Heart right ventricle (tissue), 16 donors: ENCODE measurements around the gene SARDH. TPM values are rescaled to one million over a fixed set of nuclear protein-coding genes. Genes with fewer than 3 reads are reported as not detected.
A peak's percentile ranks its signal among the peaks of the same experiment; 100 is the strongest.

ENCODE experiments used
- ATAC-seq, 8 donors: fragments of 200-7000 bp; cut with Tn5 transposase; one replicate each; pipeline ENCODE4 v1.9.1; 2020; ENCODE audit warnings: mild to moderate bottlenecking in 8 of 8, moderate library complexity in 8 of 8, moderate number of reproducible peaks in 1 of 8
- DNase-seq, 2 donors: peaks; one replicate each; pipeline ENCODE4 v3.0.0-alpha.2; 2020
- H3K27ac ChIP-seq, 10 donors: fragments of 200-600 bp; sonication (generic) in 2 of 10; one replicate each; pipeline versions ENCODE4 v1.5.0 to v1.8.0; 2020 to 2022; ENCODE audit warnings: mild to moderate bottlenecking in 3 of 10
- H3K27me3 ChIP-seq, 7 donors: fragments of 200-600 bp; one replicate each; pipeline ENCODE4 v1.8.0; 2021 to 2022; ENCODE audit warnings: mild to moderate bottlenecking in 2 of 7
- H3K36me3 ChIP-seq, 9 donors: fragments of 200-600 bp; sonication (generic) in 1 of 9; one replicate each; pipeline versions ENCODE4 v1.5.0 to v1.8.0; 2020 to 2022; ENCODE audit warnings: mild to moderate bottlenecking in 2 of 9
- H3K4me1 ChIP-seq, 9 donors: fragments of 200-600 bp; sonication (generic) in 1 of 9; one replicate each; pipeline versions ENCODE4 v1.5.0 to v1.8.0; 2020 to 2022; ENCODE audit warnings: mild to moderate bottlenecking in 4 of 9
- H3K4me3 ChIP-seq, 10 donors: fragments of 200-600 bp; sonication (generic) in 2 of 10; one replicate each; pipeline versions ENCODE4 v1.5.0 to v1.8.0; 2020 to 2022; ENCODE audit warnings: mild to moderate bottlenecking in 7 of 10, moderate library complexity in 2 of 10
- H3K9me3 ChIP-seq, 11 donors: fragments of 200-600 bp in 10 of 11; sonication (generic) in 2 of 11; one replicate each; pipeline versions ENCODE4 v1.5.0 to v1.8.0; 2013 to 2022; ENCODE audit warnings: mild to moderate bottlenecking in 2 of 11, control low read depth in 1 of 11, moderate library complexity in 1 of 11
- WGBS, 2 donors: extraction: QIAGEN DNeasy Blood & Tissue Kit; methylation state at CpG; one replicate each; pipeline ENCODE4 v1.1.7; 2013; ENCODE audit warnings: inconsistent platforms in 1 of 2; 5-methylcytosine and 5-hydroxymethylcytosine counted together
- intact Hi-C, 10 donors: fragments of 100-400 bp; cut with DNase I; formaldehyde crosslinking; loops; one replicate each; pipeline versions ENCODE4 v1.11.1 to v1.14.2; 2022
- polyA plus RNA-seq, 2 donors: library from polyadenylated mRNA; stranded (reverse); fragments of 200-250 nt; gene quantifications; one replicate each; pipeline ENCODE4 v1.2.3, GENCODE V29; 2013
- total RNA-seq, 10 donors: library from RNA; stranded (reverse); fragmentation: NEBNext Ultra II Directional in 3 of 10; extraction: Animal tissue kit (Norgen Biotek cat#: 25700) in 3 of 10; gene quantifications; one replicate each; pipeline versions ENCODE4 v1.2.1 to v1.2.4, GENCODE V29; 2021 to 2023
- TF ChIP-seq, protein P1 (sequence below), 9 donors: fragments of 200-600 bp; sonication (generic) in 2 of 9; IDR thresholded peaks; one replicate each; pipeline versions ENCODE4 v1.5.0 to v1.8.0; 2021 to 2022; ENCODE audit warnings: antibody characterized with exemption in 9 of 9, mild to moderate bottlenecking in 5 of 9, moderate library complexity in 1 of 9
- donor health status: Arrhythmogenic right ventricular cardiomyopathy.
- donor health status: ischemic (EF 13 %, LVEDD 7.1; RV severe dilation, severe dysfunction).
- donor health status: healthy with polysubstance abuse.
- donor health status: DM: no; HTN: yes; CAD: no.
- donor health status: DM: no; HTN: no; CAD: no.
- donor health status: ischemic (EF 25% LVEDD 6.9; RV normal size, moderate dysfunction).
- donor health status: ischemic (EF 25% LVEDD 5.7; RV mildly dilated, moderate dysfunction).
- donor health status: healthy.
- donor health status: DM: yes; HTN: yes; CAD: no.
- donor health status: Ischemic cardiomyopathy.
- donor health status: ischemic (EF 35%, LVEDD 5.7; RV mildly dilated, moderate dysfunction).
- donor health status: nonischemic (EF 11% LVEDD 7.7; RV severe dilation, severe dysfunction).
- donor health status: DM: yes; HTN: yes; CAD: no.
- donor health status: PGD.
- donor health status: ischemic (EF 29% LVEDD 5.4; RV normal size, mild dysfunction).
- donor health status: nonischemic (EF 23%, LVEDD 6.1; RV moderate dilation, normal function).

Gene SARDH
- total and polyA plus RNA-seq, 12 donors = 0.28 to 1.8 (median 0.53) TPM

DNA sequence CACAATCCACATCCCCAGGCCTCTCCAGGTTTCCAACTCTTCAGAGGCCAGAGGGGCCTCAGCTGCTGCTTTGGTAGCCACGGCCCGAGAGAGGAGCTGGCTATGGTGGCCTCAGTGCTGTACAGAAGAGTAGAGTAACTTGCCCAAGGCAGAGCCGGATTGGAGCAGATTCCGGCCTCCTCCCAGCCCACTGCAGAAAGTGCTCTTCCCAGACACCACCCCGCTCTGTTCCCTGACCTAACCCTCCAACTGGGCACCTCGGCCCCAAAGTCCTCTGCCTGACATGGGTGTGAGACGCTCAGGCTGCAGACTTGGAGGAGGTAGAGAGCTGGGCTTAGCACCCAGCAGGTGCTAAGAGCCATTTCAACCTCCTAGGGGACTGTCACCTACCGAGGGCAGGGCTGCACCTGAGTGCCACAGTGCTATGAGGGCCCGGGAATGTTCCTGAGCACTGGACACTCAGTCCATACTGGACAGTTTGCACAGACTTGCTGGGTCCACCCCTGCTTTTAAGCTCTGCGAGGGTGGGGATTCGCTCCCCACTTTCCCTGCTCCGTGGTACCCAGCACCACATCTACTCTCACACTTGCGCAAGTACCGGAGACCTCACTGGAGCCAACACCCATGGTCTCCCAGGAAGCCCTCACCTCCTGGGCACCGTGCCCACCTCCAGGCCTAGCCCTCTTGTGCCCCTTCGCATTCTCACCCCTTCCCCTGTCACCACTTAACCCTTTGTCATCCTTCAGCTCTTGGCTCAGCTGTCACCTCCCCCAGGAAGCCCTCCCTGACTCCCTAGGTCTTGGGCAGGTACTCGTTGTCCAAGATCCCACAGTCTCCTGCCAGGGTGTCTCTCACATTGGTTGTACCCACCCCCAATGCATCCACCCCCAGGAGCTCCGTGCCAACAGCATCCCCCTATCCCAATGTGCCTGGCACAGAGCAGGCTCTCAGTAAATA lies 52.2 kb downstream of the SARDH start:
- 90 to 93% methylated on average over 18 of the region's 18 CpGs for WGBS, 2 donors
- ATAC-seq = no peak
- Histone ChIP-seq H3K4me3 (no peak overlapping the region), H3K27me3 (peaks cover 0 to 4% (median 0%) of the 10 kb centered on the region in 7 donors), H3K4me1 (peaks cover 13 to 39% (median 24%) of the 10 kb centered on the region in 9 donors), H3K9me3 (no peaks in the 10 kb centered on the region), H3K36me3 (no peaks in the 10 kb centered on the region), H3K27ac (peak overlapping the region in 1 of 10 donors; percentile 83)
- DNase-seq = no peak
- intact Hi-C loops = no loop called here
- TF ChIP-seq, protein P1, sequence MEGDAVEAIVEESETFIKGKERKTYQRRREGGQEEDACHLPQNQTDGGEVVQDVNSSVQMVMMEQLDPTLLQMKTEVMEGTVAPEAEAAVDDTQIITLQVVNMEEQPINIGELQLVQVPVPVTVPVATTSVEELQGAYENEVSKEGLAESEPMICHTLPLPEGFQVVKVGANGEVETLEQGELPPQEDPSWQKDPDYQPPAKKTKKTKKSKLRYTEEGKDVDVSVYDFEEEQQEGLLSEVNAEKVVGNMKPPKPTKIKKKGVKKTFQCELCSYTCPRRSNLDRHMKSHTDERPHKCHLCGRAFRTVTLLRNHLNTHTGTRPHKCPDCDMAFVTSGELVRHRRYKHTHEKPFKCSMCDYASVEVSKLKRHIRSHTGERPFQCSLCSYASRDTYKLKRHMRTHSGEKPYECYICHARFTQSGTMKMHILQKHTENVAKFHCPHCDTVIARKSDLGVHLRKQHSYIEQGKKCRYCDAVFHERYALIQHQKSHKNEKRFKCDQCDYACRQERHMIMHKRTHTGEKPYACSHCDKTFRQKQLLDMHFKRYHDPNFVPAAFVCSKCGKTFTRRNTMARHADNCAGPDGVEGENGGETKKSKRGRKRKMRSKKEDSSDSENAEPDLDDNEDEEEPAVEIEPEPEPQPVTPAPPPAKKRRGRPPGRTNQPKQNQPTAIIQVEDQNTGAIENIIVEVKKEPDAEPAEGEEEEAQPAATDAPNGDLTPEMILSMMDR (IDR thresholded peaks at IDR 0.05) = no peak

DNA sequence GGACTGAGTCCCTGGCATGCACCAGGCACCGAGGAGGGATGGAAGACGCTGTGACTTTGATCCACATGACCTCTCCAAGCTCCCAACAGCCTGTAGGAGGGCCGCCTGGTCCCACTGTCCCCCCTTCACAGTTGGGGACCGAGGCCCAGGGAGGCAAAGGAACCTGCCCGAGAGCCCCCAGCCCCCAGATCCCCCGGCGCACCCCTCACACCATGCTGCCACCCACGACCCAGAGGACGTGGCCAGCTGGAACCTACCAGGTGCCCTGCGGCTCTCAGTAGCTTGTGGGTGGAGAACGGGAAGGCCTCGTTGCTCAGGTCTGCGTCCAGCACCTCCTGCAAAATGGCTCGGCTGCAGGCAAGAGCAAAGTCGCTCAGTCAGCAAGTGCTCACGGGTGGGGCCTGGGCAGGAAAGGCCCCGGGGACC lies 53.2 kb downstream of the SARDH start:
- DNase-seq (no peak), ATAC-seq (no peak)
- H3K9me3 ChIP-seq = no peaks in the 10 kb centered on the region
- TF ChIP-seq, protein P1 (IDR thresholded peaks at IDR 0.05) = no peak
- H3K27ac ChIP-seq = peak overlapping the region in 6 of 10 donors; percentile 71 to 83 (median 80)
- intact Hi-C loops = no loop called here
- peaks cover 0 to 4% (median 0%) of the 10 kb centered on the region in 7 donors for H3K27me3 ChIP-seq
- peaks cover 13 to 49% (median 31%) of the 10 kb centered on the region in 9 donors for H3K4me1 ChIP-seq
- 91 to 93% methylated on average over 17 of the region's 17 CpGs for WGBS, 2 donors
- no peak overlapping the region for H3K4me3 ChIP-seq
- H3K36me3 ChIP-seq = no peaks in the 10 kb centered on the region

DNA sequence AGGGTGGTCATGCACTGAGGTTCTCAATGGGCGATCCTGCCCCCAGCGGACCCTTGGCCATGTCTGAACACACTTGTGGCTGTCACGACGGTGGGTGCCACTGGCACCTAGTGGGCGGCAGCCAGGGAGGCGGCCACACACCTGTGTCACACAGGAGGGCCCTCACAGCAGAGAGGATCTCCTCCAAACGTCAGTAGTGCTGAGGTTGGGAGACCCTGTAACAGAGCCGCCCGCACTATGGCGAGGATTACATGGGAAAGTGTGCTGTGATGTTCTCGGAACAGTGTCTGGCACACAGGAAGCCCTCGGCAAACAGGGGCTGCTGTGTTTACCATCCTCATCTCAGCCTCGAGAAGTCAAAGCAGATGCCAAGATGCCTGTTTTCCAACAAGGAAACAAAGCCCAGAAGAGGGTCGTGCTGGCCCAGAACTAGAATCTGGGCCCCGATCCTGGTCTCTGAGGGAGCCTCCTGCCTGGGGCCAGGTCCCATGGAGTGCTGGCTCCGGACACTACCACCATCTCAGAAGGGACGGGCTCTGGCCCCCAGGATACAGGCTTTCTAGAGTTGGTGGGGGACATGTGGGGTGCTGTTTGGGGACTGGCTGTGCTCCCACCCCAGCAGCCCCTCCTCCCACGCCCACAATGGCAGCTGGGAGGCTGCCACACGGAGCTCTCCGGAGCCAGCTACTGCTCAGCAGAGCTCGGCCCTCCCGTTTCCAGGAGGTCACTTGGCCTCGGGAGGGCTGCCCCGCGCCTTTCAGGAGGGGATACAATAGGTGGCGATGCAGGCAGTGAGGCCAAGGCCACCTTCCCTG lies 53.8 kb downstream of the SARDH start:
- DNase-seq (no peak), ATAC-seq (peak in 1 of 8 donors; percentile 21)
- TF ChIP-seq, protein P1 (IDR thresholded peaks at IDR 0.05) = no peak
- Histone ChIP-seq H3K4me1 (peaks cover 13 to 55% (median 38%) of the 10 kb centered on the region in 9 donors), H3K27ac (peak overlapping the region; percentile 46 to 83 (median 72)), H3K9me3 (no peaks in the 10 kb centered on the region), H3K27me3 (peaks cover 0 to 4% (median 0%) of the 10 kb centered on the region in 7 donors), H3K4me3 (no peak overlapping the region), H3K36me3 (no peaks in the 10 kb centered on the region)
- 67 to 68% methylated on average over 26 of the region's 26 CpGs for WGBS, 2 donors
- intact Hi-C loops = no loop called here

DNA sequence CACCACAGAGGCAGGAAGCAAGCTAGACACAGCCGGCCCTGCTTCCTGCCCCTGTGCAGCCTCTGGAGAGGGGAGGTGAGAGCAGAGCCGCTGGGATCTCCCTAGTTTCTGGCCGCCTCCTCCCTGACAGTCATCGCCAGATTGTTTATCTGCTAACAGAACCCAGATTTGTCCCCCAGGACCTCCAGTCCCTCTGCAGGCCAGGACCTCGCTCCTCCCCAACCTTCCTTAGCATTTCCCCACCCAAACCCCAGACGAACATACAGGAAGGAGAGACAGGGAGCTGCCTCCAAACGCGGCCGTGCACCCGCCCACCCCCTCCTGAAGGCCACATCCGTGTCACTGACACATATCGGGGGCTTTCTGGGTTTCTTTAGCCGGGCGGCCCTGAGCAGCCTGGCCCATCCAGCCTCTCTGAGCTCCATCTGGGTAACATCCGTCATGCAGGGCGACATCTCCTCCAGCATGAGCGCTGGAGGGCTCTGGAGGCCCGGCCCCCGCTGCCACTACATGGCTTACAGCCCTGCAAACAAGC lies 54.5 kb downstream of the SARDH start:
- no peaks in the 10 kb centered on the region for H3K36me3 ChIP-seq
- intact Hi-C loops = no loop called here
- peaks cover 13 to 62% (median 44%) of the 10 kb centered on the region in 9 donors for H3K4me1 ChIP-seq
- peak overlapping the region; percentile 46 to 83 (median 72) for H3K27ac ChIP-seq
- H3K4me3 ChIP-seq = peak overlapping the region in 1 of 10 donors; percentile 8
- DNase-seq (peak; percentile 71 to 73), ATAC-seq (peak; percentile 63 to 81 (median 70))
- WGBS, 2 donors = 38 to 45% methylated on average over 19 of the region's 19 CpGs
- peaks cover 0 to 4% (median 0%) of the 10 kb centered on the region in 7 donors for H3K27me3 ChIP-seq
- TF ChIP-seq, protein P1 (IDR thresholded peaks at IDR 0.05) = peak in 1 of 9 donors; percentile 8
- no peaks in the 10 kb centered on the region for H3K9me3 ChIP-seq
